ENCODE measurements around the gene NYNRIN. TPM values are rescaled to one million over a fixed set of nuclear protein-coding genes. Genes with fewer than 3 reads are reported as not detected.
A peak's percentile ranks its signal among the peaks of the same experiment; 100 is the strongest.
"Not testable (repeated sequence)": the region's sequence is repeated elsewhere in the genome, so short reads cannot be mapped to it uniquely, and the experiment has no call there.

The NYNRIN gene
- total RNA-seq (2014; rRNA removed; shearing (Covaris generic)): 0.33 and 0.57 TPM in 2 replicates

GRCh38 chr14:24398653-24399446, at the start of gene NYNRIN:
Gene NYNRIN (plus strand): TSS chr14:24399003. CDS start chr14:24399247, 244 bp downstream.
- peak; percentile 61 for DNase-seq (ENCODE audit: low read depth)

GRCh38 chr14:24349742-24350141, 49.1 kb upstream of the NYNRIN start:
- DNase-seq (ENCODE audit: low read depth): no peak

- DNase-seq (ENCODE audit: low read depth): no peak
These were observed 47.3 kb upstream of the NYNRIN start for GRCh38 chr14:24351517-24351916.

- no peak for DNase-seq (ENCODE audit: low read depth)
These were observed 45.0 kb upstream of the NYNRIN start for GRCh38 chr14:24353559-24354481.

- not testable (repeated sequence) for DNase-seq (ENCODE audit: low read depth)
These were observed 44.3 kb upstream of the NYNRIN start for GRCh38 chr14:24354482-24354825.

DNA sequence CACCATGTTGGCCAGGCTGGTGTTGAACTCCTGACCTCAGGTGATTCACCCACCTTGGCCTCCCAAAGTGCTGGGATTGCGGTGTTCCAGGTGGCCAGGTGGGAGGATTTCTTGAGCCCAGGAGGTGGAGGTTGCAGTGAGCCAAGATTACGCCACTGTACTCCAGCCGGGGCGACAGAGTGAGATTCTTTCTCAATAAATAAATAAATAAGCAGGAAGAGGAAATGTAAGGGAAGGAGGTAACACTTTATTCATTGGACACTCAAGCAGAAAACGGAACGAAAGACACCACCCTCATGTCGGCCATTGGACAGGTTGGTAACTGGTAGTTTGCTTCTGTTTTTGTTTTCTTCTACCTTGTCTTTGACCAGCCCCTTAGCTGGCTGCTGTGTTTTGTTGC, 43.8 kb upstream of the NYNRIN start:
- no peak for DNase-seq (ENCODE audit: low read depth)

- no peak for DNase-seq (ENCODE audit: low read depth)
These were observed 42.6 kb upstream of the NYNRIN start for GRCh38 chr14:24356208-24356607.

DNA sequence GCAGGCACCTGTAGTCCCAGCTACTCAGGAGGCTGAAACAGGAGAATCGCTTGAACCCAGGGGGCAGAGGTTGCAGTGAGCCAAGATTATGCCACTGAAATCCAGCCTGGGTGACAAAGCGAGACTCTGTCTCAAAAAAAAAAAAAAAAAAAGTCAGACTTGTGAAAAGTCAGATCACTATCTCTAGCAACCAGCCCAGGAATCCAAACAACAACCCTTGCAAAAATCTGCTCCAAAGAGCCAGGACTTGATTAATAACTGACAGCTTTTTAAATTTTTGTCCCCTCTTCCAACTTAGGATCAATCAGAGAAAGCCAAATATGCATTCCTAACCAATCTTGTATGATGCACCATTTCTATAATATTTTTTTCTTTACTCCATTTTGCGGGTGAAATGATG, 38.5 kb upstream of the NYNRIN start:
- DNase-seq (ENCODE audit: low read depth): no peak

GRCh38 chr14:24361326-24361725, 37.5 kb upstream of the NYNRIN start:
- no peak for DNase-seq (ENCODE audit: low read depth)

GRCh38 chr14:24362241-24362960, 36.4 kb upstream of the NYNRIN start:
- DNase-seq (ENCODE audit: low read depth): no peak

DNA sequence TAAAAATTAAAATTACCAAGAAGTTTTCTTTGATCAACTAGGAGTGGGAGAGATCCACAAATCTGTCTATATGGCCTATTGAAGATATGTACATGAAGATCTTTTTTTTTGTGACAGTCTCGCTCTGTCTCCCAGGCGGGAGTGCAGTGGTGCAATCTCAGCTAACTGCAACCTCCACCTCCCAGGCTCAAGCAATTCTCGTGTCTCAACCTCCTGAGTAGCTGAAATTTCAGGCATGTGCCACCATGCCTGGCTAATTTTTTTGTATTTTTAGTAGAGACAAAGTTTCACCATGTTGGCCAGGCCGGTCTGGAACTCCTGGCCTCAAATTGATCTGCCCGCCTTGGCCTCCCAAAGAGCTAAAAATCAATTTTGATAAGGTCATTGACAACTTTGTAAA, 35.4 kb upstream of the NYNRIN start:
- no peak for DNase-seq (ENCODE audit: low read depth)

DNA sequence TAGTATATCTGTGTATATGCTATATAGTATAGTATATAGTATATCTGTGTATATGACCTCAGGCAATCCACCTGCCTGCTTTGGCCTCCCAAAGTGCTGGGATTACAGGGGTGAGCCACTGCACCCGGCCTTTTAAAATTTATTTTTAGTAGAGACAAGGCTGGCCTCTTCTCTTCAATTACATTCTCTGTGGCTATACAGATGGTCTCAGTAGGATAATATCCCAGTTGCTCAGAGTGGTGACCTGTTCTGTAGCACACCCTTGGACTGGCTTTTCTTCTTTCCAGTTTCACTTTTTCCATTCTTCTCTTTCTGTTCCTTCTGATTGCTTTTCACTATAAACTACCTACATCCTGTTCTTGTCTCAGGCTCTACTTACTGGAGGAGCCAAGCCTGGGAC, 34.0 kb upstream of the NYNRIN start:
- DNase-seq (ENCODE audit: low read depth): no peak

DNA sequence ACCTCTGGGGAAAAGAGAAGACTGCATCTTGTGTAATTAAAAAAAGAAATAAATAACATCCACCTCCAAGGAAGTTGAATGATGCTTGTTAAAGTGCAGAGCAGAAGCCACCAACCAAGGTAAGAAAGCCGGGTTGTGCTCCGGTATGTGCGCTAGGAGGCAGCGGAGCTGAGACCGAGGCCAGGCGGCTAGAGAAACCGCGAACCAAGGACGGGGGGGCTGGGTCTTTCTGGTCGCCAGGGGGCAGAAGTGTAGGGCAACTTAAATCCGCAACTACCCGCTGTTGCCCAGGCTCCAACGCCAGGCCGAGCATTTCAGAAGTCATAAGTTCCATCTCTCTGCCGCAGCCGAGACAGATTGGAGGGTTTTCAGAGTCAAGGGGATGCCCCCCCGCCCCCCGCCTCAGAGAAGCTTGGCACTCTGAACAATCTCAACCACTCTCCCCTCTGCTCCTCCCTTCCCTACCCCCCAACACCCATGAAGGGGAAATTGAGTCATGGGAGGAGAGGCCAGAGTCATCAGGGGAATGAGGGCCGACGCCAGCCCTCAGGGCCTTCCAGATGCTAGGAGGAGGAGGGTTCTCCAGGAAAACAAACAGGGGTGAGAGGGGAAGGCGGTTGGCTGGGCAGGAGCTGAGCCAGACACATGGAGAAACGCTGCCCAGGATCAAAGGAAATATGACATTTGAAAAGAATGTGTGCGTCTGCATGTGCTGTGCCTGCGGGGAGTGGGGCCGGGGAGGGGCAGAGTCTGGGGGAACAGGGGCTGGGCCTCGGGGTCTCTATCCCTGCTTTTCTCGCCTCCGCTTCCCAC, 33.0 kb upstream of the NYNRIN start:
- DNase-seq (ENCODE audit: low read depth): peak; percentile 93

DNA sequence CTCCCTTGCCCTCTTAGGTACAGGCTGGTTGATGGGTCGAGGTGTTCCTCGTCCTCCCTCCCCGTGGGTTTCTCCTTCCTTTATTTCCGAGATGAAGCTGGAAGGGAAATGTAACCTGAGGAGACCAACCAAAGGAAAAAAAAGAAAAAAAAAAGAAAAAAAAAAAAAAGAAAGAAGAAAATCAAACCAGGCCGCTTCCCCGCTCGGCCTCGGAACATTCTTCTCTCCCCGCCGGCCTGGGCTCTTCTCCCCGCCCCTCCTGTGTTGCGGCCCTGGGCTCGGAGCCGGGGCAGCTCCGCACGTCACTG, 32.4 kb upstream of the NYNRIN start:
- no peak for DNase-seq (ENCODE audit: low read depth)

DNA sequence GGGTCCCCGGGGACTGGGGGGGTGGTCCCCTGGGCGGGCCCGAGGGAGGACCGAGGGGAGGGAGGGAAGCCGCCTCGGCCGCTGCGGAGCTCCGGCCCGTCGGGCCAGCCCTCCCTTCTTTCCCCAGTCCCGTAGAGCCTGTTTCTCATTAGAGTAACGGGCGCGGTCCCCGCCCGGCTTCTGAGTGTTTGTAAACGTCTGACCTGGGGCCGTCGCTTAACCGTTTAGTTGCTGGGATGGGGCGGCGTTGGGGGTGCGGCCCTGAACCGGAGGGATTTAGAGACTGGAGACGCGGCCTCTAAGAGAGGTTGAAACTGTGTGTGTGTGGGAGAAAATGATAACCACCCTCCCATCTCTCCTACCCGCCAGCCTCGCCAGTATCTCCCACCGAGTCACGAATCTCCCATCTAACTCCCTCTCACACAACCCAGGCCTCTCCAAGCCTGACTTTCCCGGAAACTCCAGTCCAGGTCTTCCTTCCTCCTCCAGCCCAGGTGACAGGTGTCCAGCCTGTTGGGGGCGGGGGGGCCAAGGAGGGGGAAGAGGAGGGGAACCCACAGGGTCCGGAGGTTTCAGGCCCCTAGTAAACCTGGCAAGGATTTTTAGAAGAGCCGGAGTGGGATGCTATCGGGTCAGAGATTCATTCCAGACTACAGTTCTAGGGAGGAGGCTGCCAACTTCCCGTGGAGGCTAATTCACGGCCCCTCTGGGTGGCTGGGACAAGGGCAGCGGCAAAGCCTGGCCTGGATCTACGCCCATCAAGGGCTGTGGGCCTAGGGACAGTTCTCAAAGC, 31.9 kb upstream of the NYNRIN start:
- peak; percentile 97 for DNase-seq (ENCODE audit: low read depth)

GRCh38 chr14:24367514-24368211, 31.1 kb upstream of the NYNRIN start, which contains the start of gene NFATC4:
Gene NFATC4 (plus strand): TSS chr14:24368184. CDS start chr14:24368341, 157 bp downstream.
- peak; percentile 90 for DNase-seq (ENCODE audit: low read depth)

GRCh38 chr14:24368212-24368561, 30.6 kb upstream of the NYNRIN start:
- DNase-seq (ENCODE audit: low read depth): no peak

DNA sequence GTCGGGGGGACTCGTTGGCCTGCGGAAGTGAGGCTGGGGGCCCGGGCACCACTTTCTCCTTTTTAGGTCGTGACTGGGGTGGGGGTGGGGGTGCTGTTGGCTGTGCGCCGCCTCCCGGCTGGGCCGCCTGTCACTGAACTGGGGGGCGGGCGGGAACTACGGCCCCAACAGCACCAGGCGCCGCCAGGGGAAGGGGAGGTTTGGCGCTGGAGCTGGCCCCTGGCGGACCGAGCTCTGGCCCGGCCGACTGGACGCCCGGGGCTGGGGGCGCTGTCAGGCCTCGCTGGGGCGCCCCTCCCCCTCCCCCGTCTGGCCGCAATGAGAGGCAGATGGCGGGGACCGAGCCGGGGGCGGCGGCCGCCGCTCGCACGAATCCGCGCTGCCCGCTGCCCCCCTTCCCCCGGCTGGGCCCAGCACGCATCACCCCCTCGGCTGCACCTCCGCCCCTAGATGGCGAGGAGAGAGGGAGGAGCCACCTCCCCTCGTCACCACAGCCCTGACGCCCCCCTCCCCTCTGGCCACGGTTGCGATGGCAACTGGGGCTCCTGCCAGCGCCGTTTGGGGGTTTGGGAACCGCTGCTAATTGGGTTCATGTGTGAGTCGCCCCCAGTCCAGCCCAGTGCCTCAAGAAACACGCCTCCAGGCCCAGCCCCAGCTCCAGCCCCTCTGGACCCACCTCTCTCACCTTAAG, 30.1 kb upstream of the NYNRIN start:
- peak; percentile 73 for DNase-seq (ENCODE audit: low read depth)

GRCh38 chr14:24369463-24369862, 29.3 kb upstream of the NYNRIN start:
- no peak for DNase-seq (ENCODE audit: low read depth)

Data from Daoy (cell line).